Astrocyte (in vitro differentiated cells and primary cell): ENCODE results near the gene PDZD11. TPM values are rescaled to one million over a fixed set of nuclear protein-coding genes. Genes with fewer than 3 reads are reported as not detected.
A peak's percentile ranks its signal among the peaks of the same experiment; 100 is the strongest.
"Not testable (repeated sequence)": the region's sequence is repeated elsewhere in the genome, so short reads cannot be mapped to it uniquely, and the experiment has no call there.

Source experiments
- DNase-seq: peaks from one replicate; pipeline ENCODE4 v3.0.0-alpha.2; 2010; ENCODE audit warnings: low read depth
- FAIRE-seq: peaks from 2 replicates; lab custom pipeline; 2011; peaks lifted over from hg19 to GRCh38; lab: Jason Lieb, UNC
- H2AFZ ChIP-seq: 2 replicates; pipeline ENCODE4 v1.6.0; 2012; ENCODE audit warnings: low read depth, low read length, inconsistent platforms
- H3K27ac ChIP-seq: 2 replicates; pipeline ENCODE4 v1.5.1; 2011; ENCODE audit warnings: low read depth, low read length, inconsistent platforms
- H3K27me3 ChIP-seq: 2 replicates; pipeline ENCODE4 v1.6.0; 2011; ENCODE audit warnings: low read length, inconsistent platforms; ENCODE audit not compliant: insufficient read depth
- H3K36me3 ChIP-seq: 2 replicates; pipeline ENCODE4 v1.5.1; 2011; ENCODE audit warnings: low read length, inconsistent platforms; ENCODE audit not compliant: insufficient read depth
- H3K4me1 ChIP-seq: 2 replicates; pipeline ENCODE4 v1.5.1; 2011; ENCODE audit warnings: low read length, inconsistent platforms; ENCODE audit not compliant: insufficient read depth
- H3K4me2 ChIP-seq: 2 replicates; pipeline ENCODE4 v1.6.0; 2012; ENCODE audit warnings: low read length, inconsistent platforms
- H3K4me3 ChIP-seq: 2 replicates; pipeline ENCODE4 v1.5.1; 2011; ENCODE audit warnings: low read depth, mild to moderate bottlenecking, low read length, inconsistent platforms; ENCODE audit not compliant: insufficient read depth
- H3K79me2 ChIP-seq: 2 replicates; pipeline ENCODE4 v1.6.0; 2012; ENCODE audit warnings: mild to moderate bottlenecking, low read length, inconsistent platforms; ENCODE audit not compliant: insufficient read depth
- H3K9ac ChIP-seq: 2 replicates; pipeline ENCODE4 v1.6.0; 2012; ENCODE audit warnings: mild to moderate bottlenecking, low read length, inconsistent platforms
- H3K9me3 ChIP-seq: 2 replicates; pipeline ENCODE4 v1.5.1; 2012; ENCODE audit warnings: low read depth, mild to moderate bottlenecking, low read length, inconsistent platforms; ENCODE audit not compliant: insufficient read depth
- H4K20me1 ChIP-seq: 2 replicates; pipeline ENCODE4 v1.6.0; 2012; ENCODE audit warnings: low read length, inconsistent platforms; ENCODE audit not compliant: insufficient read depth
- H3K27ac Mint-ChIP-seq: one replicate; pipeline ENCODE4 v1.8.0; 2021; ENCODE audit warnings: mild to moderate bottlenecking, mixed read lengths; ENCODE audit not compliant: unreplicated experiment
- H3K27me3 Mint-ChIP-seq: one replicate; pipeline ENCODE4 v1.8.0; 2021; ENCODE audit warnings: low read depth, mixed read lengths; ENCODE audit not compliant: unreplicated experiment
- H3K36me3 Mint-ChIP-seq: one replicate; pipeline ENCODE4 v1.8.0; 2021; ENCODE audit warnings: low read depth, mixed read lengths; ENCODE audit not compliant: unreplicated experiment
- H3K4me1 Mint-ChIP-seq: one replicate; pipeline ENCODE4 v1.8.0; 2021; ENCODE audit warnings: low read depth, mixed read lengths; ENCODE audit not compliant: unreplicated experiment
- H3K4me3 Mint-ChIP-seq: one replicate; pipeline ENCODE4 v1.8.0; 2021; ENCODE audit warnings: mild to moderate bottlenecking, moderate library complexity, mixed read lengths; ENCODE audit not compliant: unreplicated experiment
- H3K9me3 Mint-ChIP-seq: one replicate; pipeline ENCODE4 v1.8.0; 2021; ENCODE audit warnings: mild to moderate bottlenecking, mixed read lengths; ENCODE audit not compliant: unreplicated experiment
- CTCF ChIP-seq: IDR thresholded peaks from 2 replicates; pipeline ENCODE4 v1.5.1; 2011; ENCODE audit warnings: low read depth, mild to moderate bottlenecking, inconsistent platforms, low read length, moderate library complexity; ENCODE audit not compliant: insufficient read depth
- EZH2 ChIP-seq: IDR thresholded peaks from 2 replicates; pipeline ENCODE4 v1.6.1; 2012; ENCODE audit warnings: mild to moderate bottlenecking, low read length, inconsistent platforms; ENCODE audit not compliant: insufficient read depth
- total RNA-seq: library from RNA; stranded (reverse); gene quantifications from 2 replicates; pipeline ENCODE4 v1.2.1, GENCODE V29; 2021

The PDZD11 gene
- total RNA-seq, 1 donor from 2014 or later, result 48.9 TPM

- H3K4me1 ChIP-seq, result no peaks in the 10 kb centered on the region
- H3K36me3 Mint-ChIP-seq, result peaks cover 3% of the 10 kb centered on the region
- TF ChIP-seq CTCF (no peak), EZH2 (no peak)
- no peak within 1 kb of the TSS for H3K4me3 Mint-ChIP-seq
- no peaks in the 10 kb centered on the region for H3K9me3 ChIP-seq
- DNase-seq (no peak), FAIRE-seq (no peak)
- no peaks in the 10 kb centered on the region for H4K20me1 ChIP-seq
- no peaks in the 10 kb centered on the region for H3K4me1 Mint-ChIP-seq
- H3K9ac ChIP-seq, result no peak within 1 kb of the TSS
- no peak within 1 kb of the TSS for H2AFZ ChIP-seq
- no peak within 1 kb of the TSS for H3K27ac ChIP-seq
- no peak within 1 kb of the TSS for H3K4me2 ChIP-seq
- H3K9me3 Mint-ChIP-seq, result no peaks in the 10 kb centered on the region
- no peak within 1 kb of the TSS for H3K27ac Mint-ChIP-seq
- H3K27me3 ChIP-seq, result no peaks in the 10 kb centered on the region
- H3K36me3 ChIP-seq, result no peaks in the 10 kb centered on the region
- H3K4me3 ChIP-seq, result no peak within 1 kb of the TSS
- no peaks in the 10 kb centered on the region for H3K27me3 Mint-ChIP-seq
- no peaks in the 10 kb centered on the region for H3K79me2 ChIP-seq
Measured at GRCh38 chrX:70281951-70282350, 7.8 kb downstream of the PDZD11 start, which contains the start of gene RAB41. TSS of gene RAB41 (plus strand) at chrX:70282172. CDS start at chrX:70282218, 46 bp downstream.

GRCh38 chrX:70280573-70280972, 9.2 kb downstream of the PDZD11 start:
- H3K36me3 ChIP-seq, result no peaks in the 10 kb centered on the region
- H3K27me3 Mint-ChIP-seq, result no peaks in the 10 kb centered on the region
- H3K36me3 Mint-ChIP-seq, result peaks cover 3% of the 10 kb centered on the region
- H3K4me1 Mint-ChIP-seq, result no peaks in the 10 kb centered on the region
- no peak overlapping the region for H3K27ac ChIP-seq
- H3K27ac Mint-ChIP-seq, result no peak overlapping the region
- H3K4me2 ChIP-seq, result no peak overlapping the region
- FAIRE-seq (no peak), DNase-seq (no peak)
- H3K9ac ChIP-seq, result no peak overlapping the region
- H4K20me1 ChIP-seq, result no peaks in the 10 kb centered on the region
- no peak overlapping the region for H3K4me3 ChIP-seq
- H3K9me3 Mint-ChIP-seq, result no peaks in the 10 kb centered on the region
- no peak overlapping the region for H2AFZ ChIP-seq
- TF ChIP-seq EZH2 (no peak), CTCF (no peak)
- H3K4me1 ChIP-seq, result no peaks in the 10 kb centered on the region
- no peaks in the 10 kb centered on the region for H3K9me3 ChIP-seq
- H3K79me2 ChIP-seq, result no peaks in the 10 kb centered on the region
- H3K4me3 Mint-ChIP-seq, result no peak overlapping the region
- H3K27me3 ChIP-seq, result no peaks in the 10 kb centered on the region

- DNase-seq (no peak), FAIRE-seq (no peak)
- Histone ChIP-seq H4K20me1 (no peaks in the 10 kb centered on the region), H3K4me1 (no peaks in the 10 kb centered on the region), H2AFZ (no peak overlapping the region), H3K4me3 (no peak overlapping the region), H3K9me3 (no peaks in the 10 kb centered on the region), H3K36me3 (no peaks in the 10 kb centered on the region), H3K9ac (no peak overlapping the region), H3K79me2 (no peaks in the 10 kb centered on the region), H3K27ac (no peak overlapping the region), H3K4me2 (no peak overlapping the region), H3K27me3 (no peaks in the 10 kb centered on the region)
- Mint-ChIP-seq H3K36me3 (peaks cover 3% of the 10 kb centered on the region), H3K27me3 (no peaks in the 10 kb centered on the region), H3K27ac (no peak overlapping the region), H3K9me3 (no peaks in the 10 kb centered on the region), H3K4me3 (no peak overlapping the region), H3K4me1 (no peaks in the 10 kb centered on the region)
- no peak for TF ChIP-seq CTCF
Measured at GRCh38 chrX:70279081-70279480, 10.6 kb downstream of the PDZD11 start.

- H3K9me3 ChIP-seq, H3K36me3 ChIP-seq, H4K20me1 ChIP-seq, H3K36me3 Mint-ChIP-seq, H3K27ac ChIP-seq, H3K4me1 Mint-ChIP-seq, H3K4me3 ChIP-seq, H3K27me3 Mint-ChIP-seq, H3K9me3 Mint-ChIP-seq, H3K4me2 ChIP-seq, H2AFZ ChIP-seq, H3K79me2 ChIP-seq, DNase-seq, H3K4me3 Mint-ChIP-seq, H3K27ac Mint-ChIP-seq, H3K4me1 ChIP-seq, H3K27me3 ChIP-seq, H3K9ac ChIP-seq: not testable (repeated sequence)
- peak; percentile 45 for FAIRE-seq
Measured at GRCh38 chrX:70274029-70274428, 15.7 kb downstream of the PDZD11 start.
